Stimulated activated CD8-positive, alpha-beta memory T cell treated with anti-CD3 and anti-CD28 coated beads, Interleukin-7, amount 100 ng/mL, for 1 hour (primary cell): ENCODE data around the gene PMAIP1.
A peak's percentile ranks its signal among the peaks of the same experiment; 100 is the strongest.
"Not testable (repeated sequence)": the region's sequence is repeated elsewhere in the genome, so short reads cannot be mapped to it uniquely, and the experiment has no call there.

Experiments
- DNase-seq, 2 donors: peaks; one replicate each; pipeline ENCODE4 v3.0.0-alpha.2; 2020; ENCODE audit warnings: low read depth in 2 of 2

Gene PMAIP1

DNA sequence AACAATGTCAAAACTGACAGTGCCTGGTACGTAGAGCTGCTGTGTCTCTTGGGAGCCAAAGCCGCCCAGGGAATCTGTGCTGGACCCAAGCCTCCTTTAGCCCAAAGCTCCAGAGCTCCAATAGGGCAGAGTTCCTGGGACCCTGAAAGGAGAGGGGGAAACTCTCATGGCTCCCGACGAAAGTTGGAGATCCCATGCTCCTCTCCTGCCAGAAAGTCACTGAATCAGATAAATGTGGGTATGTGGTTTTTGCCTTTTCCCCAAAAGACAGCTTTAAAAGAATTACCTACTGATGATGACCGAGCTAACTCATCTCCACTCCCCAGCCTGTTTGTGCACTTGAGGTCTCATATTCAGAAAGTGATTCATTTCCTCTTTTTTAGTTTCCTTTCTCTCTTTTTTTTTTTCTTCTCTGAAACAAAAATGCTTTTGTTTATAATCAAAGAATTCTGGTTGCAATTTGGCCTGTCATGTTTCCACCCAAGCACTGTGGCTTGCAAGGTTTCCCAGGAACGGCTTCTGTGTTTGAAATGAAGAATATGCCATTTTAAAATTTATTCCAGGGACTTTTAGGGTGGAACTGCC lies 14.1 kb upstream of the PMAIP1 start:
- no peak for DNase-seq

DNA sequence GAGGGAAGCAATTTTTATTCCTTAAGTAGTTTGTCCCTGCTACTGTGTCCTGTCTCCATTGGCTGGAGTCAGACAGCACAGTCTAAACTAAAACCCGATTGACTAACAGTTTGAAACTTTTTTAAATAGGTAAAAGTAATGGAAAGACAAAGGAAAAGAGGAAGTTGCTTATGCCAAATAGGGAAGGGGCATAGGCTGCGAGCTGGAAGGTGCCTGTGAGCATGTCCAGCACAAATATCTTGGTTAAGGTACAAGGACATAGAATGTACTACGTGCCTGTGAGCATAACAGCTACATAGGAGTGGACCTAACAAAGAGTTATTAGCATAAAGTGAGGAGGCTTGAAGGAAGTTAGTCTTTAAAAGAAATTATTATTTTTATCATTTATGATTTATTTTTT lies 13.4 kb upstream of the PMAIP1 start:
- DNase-seq = not testable (repeated sequence)

DNA sequence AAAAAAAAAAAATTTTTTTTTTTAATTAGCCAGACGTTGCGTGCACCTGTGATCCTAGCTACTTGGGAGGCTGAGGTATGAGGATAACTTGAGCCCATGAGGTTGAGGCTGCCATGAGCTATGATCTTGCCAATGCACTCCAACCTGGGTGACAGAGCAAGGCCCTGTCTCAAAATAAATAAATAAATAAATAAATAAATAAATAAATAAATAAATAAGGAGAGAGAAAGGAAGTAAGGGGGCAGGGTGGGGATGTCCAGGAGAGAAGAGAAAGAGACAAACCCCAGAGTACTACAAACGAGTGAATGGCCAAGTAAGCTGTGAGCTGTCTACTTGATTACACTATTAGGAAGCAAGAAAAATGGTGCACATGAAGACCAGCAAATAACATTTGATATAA lies 7.7 kb upstream of the PMAIP1 start:
- no peak for DNase-seq

DNA sequence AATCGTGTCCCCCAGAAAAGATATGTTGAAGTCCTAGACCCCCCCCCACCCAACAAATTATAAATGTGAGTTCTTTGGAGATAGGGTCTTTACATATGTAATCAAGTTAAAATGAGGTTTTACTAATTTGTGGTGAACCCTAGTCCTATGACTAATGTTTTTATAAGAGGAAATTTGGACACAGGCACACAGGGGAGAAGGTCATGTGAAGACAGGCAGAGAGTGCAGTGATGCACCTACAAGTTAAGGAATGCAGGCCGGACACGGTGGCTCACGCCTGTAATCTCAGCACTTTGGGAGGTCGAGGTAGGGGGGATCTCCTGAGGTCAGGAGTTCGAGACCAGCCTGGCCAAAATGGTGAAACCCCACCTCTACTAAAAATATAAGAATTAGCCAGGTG lies 5.8 kb upstream of the PMAIP1 start:
- no peak for DNase-seq

- DNase-seq = no peak
Observed at GRCh38 chr18:59897321-59897954, 2.4 kb upstream of the PMAIP1 start.

DNA sequence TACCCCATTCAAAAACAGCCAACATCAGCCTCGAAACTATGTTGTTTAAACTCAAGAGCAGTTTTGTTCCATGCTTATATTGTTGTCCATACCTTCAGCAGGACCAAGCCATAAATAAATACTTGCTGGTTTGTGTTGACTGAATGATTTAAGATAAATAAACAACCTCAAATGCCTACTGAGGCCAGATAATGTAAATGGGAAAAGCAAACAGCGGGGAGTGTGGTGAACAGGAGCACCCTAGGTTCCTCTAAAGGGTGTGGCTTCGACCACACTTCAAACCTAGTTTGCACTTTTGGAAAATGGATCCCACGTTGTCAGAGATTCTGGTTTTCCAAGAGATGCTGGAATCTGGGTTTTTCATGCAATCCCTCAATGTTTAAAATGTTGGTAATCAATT lies 1.7 kb upstream of the PMAIP1 start:
- DNase-seq = no peak

DNA sequence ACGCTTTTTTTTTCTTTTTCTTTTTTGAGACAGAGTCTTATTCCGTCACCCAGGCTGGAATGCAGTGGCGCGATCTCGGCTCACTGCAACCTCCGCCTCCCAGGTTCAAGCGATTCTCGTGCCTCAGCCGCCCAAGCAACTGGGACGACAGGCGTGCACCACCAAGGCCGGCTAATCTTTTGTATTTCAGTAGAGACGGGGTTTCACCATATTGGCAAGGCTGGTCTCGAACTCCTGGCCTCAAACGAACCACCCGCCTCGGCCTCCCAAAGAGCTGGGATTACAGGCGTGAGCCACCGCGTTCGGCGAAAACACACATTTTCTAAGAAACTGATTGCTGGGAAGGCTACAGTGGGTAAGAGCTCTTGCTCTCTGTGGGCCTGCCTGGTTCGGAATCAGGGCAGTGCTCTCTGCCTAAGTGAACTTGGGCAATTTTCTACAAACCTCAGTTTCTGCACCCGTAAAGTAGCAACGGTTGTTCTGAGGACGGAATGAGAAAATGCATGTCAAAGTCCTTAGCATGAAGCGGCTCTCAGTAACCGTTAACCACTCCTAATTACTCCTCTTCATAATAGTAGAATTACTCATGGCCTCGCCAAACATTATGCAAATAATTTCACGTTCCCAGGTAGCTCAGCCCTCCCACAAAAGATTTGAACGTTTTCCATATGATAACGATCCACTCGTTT lies 1.0 kb upstream of the PMAIP1 start:
- no peak for DNase-seq

GRCh38 chr18:59900222-59901128 lies 679 bp downstream of the PMAIP1 start:
- peak in 1 of 2 donors; percentile 27 for DNase-seq

GRCh38 chr18:59902131-59902992 lies 2.6 kb downstream of the PMAIP1 start:
- DNase-seq = no peak

- no peak for DNase-seq
Observed at GRCh38 chr18:59902993-59903610, 3.3 kb downstream of the PMAIP1 start.

- DNase-seq = no peak
Observed at GRCh38 chr18:59904011-59904601, 4.3 kb downstream of the PMAIP1 start.

GRCh38 chr18:59905686-59906091 lies 5.9 kb downstream of the PMAIP1 start:
- no peak for DNase-seq

DNA sequence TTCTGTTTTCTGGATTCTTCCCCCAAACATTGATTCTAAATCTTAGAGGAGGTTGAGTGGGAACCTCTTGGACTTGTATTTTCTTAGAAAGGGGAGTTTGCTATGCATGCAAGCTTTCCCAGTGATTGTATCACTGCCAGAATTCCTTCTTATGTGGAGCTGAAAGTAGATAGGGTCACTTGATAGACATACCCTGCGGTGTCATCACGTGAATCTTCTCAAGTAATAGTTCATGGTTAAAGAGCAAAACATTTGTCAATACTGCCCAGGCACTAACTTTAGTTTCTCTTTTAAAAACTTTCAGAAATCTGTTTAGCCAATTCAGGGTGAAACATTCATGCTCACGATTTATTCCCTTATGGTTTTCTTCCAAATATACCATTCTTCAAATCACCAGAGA lies 6.4 kb downstream of the PMAIP1 start:
- DNase-seq = no peak

DNA sequence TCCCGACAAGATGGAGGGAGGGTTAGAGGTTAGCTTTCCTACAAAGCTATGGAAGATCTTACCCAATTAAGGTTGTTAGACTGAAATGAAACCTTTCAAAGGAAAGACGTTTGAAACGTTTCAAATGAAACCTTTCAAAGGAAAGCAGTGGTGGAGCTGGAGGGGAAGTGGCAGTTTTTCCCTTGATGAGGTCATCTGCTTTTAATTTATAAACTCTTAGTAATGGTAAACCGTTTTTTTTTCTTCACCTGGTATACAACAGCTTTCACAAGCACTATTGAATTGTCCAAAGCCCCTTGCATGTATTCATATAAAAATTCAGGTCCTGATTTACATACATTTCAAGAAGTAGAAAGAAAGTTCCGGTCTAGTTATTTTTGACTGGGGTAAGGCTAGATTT lies 7.4 kb downstream of the PMAIP1 start:
- DNase-seq = no peak

- DNase-seq = no peak
Observed at GRCh38 chr18:59907660-59908059, 7.9 kb downstream of the PMAIP1 start.

DNA sequence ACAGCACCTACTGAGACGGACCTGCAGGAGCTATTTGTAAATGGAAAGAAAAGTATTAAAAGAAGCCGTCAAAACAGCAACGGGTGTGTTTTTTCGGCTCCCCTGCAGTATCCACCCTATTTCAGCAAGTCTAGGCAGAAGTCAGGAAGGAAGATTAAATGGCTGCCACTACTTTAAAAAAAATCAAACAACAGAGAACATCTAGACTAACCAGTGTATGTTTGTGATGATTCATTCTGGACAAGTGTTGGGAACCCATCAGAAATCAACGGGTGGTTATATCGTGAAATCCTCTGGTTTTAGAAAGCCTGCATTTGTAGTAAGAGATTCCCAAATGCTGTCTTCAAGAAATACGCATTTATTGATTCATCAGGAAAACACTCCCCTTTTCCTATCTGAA lies 9.0 kb downstream of the PMAIP1 start:
- DNase-seq = no peak

GRCh38 chr18:59909289-59910036 lies 9.7 kb downstream of the PMAIP1 start:
- DNase-seq = no peak

DNA sequence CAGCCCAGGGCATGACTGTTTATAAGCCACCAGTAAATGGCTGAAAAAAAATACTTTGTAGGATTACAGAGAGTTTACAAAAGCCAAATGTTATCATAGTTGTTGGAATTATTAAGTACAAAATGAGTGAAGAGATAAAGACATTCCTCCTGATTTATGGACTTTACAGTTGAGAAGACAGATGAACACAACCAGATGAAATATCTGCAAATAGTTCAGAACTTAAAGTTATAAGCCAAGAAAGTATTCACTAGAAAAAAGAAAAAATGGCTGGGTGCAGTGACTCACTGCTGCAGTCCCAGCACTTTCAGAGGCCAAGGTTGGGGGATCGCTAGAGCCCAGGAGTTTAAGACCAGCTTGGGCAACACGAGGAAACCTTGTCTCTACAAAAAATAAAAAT lies 11.2 kb downstream of the PMAIP1 start:
- no peak for DNase-seq

DNA sequence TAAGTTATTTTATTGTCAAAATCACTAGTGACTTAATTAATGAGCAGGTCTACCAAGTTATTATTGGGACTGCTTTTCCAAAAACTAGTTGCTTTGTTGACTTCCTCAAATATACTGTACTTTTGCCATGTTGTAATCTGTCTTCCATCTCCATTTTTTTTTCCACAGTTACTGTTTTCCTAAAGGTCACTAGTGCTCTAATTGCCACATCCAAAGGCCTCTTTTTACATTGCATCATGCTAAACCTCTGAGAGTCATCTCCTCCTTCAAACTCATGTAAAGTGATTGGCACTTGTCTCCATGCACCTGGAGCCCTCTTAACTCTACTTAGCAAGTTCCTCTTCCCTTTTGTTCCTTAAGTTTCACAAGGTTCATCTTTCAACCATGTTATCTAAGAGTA lies 11.8 kb downstream of the PMAIP1 start:
- DNase-seq = no peak
